ENCODE results near the gene MYO5A. TPM values are rescaled to one million over a fixed set of nuclear protein-coding genes. Genes with fewer than 3 reads are reported as not detected.

The MYO5A gene
- total RNA-seq, 1 experiment from 2014 or later = 61.1 TPM

DNA sequence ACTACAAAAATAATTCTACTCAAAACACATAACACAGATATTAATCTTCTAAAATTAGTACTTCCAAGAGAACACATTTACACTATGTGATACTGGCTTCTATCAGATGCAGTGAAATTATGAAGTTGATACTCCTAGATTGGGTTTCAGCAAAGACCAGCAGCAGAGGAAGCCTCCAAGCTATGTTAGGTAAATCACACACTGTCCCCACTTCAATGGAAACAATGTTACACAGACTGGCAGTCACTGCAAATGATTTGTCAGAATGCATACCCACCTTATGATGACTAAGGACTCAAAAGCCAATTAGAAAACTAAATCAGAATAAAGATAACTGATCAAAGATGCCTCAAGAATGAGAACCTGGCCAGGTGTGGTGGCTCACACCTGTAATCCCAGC lies 143.0 kb downstream of the MYO5A start:
- H3K4me3 ChIP-seq (ENCODE audit: low read depth in 2 of 2, low read length in 2 of 2) = no peak overlapping the region
- ChIA-PET CTCF (no interaction called here), POLR2A (interaction anchor here (0.6 kb wide), 1 partner anchor 334 kb away, joined by 11 read pairs; no protein-coding TSS in a partner anchor)
- peaks cover 4% of the 10 kb centered on the region; the same call in 1 of the 2 replicates for H3K36me3 ChIP-seq (ENCODE audit: control insufficient read depth, insufficient read depth, low read length)
- no peak overlapping the region for H3K27ac ChIP-seq (ENCODE audit: low read length)
- H3K4me1 ChIP-seq (ENCODE audit: control insufficient read depth, insufficient read depth, low read length) = no peaks in the 10 kb centered on the region
- DNase-seq (ENCODE audit: low read depth, low spot score) = no peak
- no peaks in the 10 kb centered on the region for H3K9me3 ChIP-seq (ENCODE audit: control insufficient read depth, insufficient read depth, low read depth, low read length)
- BruUV-seq (replicated peaks) = no TSS peak
- intact Hi-C loops (cut with micrococcal nuclease; ENCODE audit: unreplicated experiment) (no loop called here), in situ Hi-C loops (cut with HindIII; ENCODE audit: low pct_unique_long_range_greater_than_20kb, low sequenced_read_pairs) (no loop called here)
- H3K27me3 ChIP-seq (ENCODE audit: control insufficient read depth, insufficient read depth, low read length) = no peaks in the 10 kb centered on the region
- ATAC-seq = no peak
- TF ChIP-seq SIN3A (IDR thresholded peaks at IDR 0.05; ENCODE audit: borderline replicate concordance, insufficient read depth, low read depth, low read length) (no peak), TCF7L2 (IDR thresholded peaks at IDR 0.05; ENCODE audit: low read depth, low read length) (no peak), POLR2AphosphoS5 (IDR thresholded peaks at IDR 0.05; ENCODE audit: low read depth, low read length) (no peak)
- TF ChIP-seq, protein P1, sequence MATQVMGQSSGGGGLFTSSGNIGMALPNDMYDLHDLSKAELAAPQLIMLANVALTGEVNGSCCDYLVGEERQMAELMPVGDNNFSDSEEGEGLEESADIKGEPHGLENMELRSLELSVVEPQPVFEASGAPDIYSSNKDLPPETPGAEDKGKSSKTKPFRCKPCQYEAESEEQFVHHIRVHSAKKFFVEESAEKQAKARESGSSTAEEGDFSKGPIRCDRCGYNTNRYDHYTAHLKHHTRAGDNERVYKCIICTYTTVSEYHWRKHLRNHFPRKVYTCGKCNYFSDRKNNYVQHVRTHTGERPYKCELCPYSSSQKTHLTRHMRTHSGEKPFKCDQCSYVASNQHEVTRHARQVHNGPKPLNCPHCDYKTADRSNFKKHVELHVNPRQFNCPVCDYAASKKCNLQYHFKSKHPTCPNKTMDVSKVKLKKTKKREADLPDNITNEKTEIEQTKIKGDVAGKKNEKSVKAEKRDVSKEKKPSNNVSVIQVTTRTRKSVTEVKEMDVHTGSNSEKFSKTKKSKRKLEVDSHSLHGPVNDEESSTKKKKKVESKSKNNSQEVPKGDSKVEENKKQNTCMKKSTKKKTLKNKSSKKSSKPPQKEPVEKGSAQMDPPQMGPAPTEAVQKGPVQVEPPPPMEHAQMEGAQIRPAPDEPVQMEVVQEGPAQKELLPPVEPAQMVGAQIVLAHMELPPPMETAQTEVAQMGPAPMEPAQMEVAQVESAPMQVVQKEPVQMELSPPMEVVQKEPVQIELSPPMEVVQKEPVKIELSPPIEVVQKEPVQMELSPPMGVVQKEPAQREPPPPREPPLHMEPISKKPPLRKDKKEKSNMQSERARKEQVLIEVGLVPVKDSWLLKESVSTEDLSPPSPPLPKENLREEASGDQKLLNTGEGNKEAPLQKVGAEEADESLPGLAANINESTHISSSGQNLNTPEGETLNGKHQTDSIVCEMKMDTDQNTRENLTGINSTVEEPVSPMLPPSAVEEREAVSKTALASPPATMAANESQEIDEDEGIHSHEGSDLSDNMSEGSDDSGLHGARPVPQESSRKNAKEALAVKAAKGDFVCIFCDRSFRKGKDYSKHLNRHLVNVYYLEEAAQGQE (IDR thresholded peaks at IDR 0.05; ENCODE audit: insufficient read depth in 1 of 2, low read depth in 2 of 2, low read length in 1 of 2) = no peak
- TF ChIP-seq, protein P2, sequence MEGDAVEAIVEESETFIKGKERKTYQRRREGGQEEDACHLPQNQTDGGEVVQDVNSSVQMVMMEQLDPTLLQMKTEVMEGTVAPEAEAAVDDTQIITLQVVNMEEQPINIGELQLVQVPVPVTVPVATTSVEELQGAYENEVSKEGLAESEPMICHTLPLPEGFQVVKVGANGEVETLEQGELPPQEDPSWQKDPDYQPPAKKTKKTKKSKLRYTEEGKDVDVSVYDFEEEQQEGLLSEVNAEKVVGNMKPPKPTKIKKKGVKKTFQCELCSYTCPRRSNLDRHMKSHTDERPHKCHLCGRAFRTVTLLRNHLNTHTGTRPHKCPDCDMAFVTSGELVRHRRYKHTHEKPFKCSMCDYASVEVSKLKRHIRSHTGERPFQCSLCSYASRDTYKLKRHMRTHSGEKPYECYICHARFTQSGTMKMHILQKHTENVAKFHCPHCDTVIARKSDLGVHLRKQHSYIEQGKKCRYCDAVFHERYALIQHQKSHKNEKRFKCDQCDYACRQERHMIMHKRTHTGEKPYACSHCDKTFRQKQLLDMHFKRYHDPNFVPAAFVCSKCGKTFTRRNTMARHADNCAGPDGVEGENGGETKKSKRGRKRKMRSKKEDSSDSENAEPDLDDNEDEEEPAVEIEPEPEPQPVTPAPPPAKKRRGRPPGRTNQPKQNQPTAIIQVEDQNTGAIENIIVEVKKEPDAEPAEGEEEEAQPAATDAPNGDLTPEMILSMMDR (IDR thresholded peaks at IDR 0.05) = no peak

DNA sequence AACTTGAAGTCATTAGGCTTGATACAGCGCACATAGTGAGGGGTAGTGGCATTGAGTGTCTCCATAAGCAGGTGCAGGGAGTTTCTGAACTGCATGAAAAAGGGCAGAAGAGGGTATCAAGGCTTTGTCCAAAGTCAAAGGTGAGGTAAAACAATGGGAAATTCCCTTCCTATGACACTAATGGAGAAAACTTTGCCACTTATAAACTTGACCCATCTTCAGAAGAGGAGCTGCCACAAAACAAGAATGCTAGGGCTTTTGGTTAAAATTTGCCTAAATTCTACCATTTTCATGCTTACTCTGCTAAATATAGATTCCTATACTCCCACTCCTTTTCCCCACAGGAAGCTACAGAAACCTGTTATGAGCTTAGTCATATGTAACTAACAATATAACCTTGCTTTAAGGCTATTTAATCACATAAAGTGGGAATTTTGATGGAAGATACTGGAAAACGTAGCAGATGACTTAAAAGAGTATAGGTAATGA lies 145.5 kb downstream of the MYO5A start:
- Histone ChIP-seq H3K27ac (ENCODE audit: low read length) (no peak overlapping the region), H3K9me3 (ENCODE audit: control insufficient read depth, insufficient read depth, low read depth, low read length) (no peaks in the 10 kb centered on the region), H3K4me1 (ENCODE audit: control insufficient read depth, insufficient read depth, low read length) (no peaks in the 10 kb centered on the region), H3K4me3 (ENCODE audit: low read depth in 2 of 2, low read length in 2 of 2) (no peak overlapping the region), H3K36me3 (ENCODE audit: control insufficient read depth, insufficient read depth, low read length) (peaks cover 4% of the 10 kb centered on the region; the same call in 1 of the 2 replicates), H3K27me3 (ENCODE audit: control insufficient read depth, insufficient read depth, low read length) (no peaks in the 10 kb centered on the region)
- BruUV-seq (replicated peaks) = no TSS peak
- in situ Hi-C loops (cut with HindIII; ENCODE audit: low pct_unique_long_range_greater_than_20kb, low sequenced_read_pairs) = no loop called here
- ATAC-seq (no peak), DNase-seq (ENCODE audit: low read depth, low spot score) (no peak)
- intact Hi-C loops (cut with micrococcal nuclease; ENCODE audit: unreplicated experiment) = no loop called here
- TF ChIP-seq, protein P2 (IDR thresholded peaks at IDR 0.05) = no peak
- no peak for TF ChIP-seq TCF7L2 (IDR thresholded peaks at IDR 0.05; ENCODE audit: low read depth, low read length)
- TF ChIP-seq POLR2AphosphoS5 (IDR thresholded peaks at IDR 0.05; ENCODE audit: low read depth, low read length) = no peak
- TF ChIP-seq, protein P1 (IDR thresholded peaks at IDR 0.05; ENCODE audit: insufficient read depth in 1 of 2, low read depth in 2 of 2, low read length in 1 of 2) = no peak
- no peak for TF ChIP-seq SIN3A (IDR thresholded peaks at IDR 0.05; ENCODE audit: borderline replicate concordance, insufficient read depth, low read depth, low read length)
- ChIA-PET POLR2A (no interaction called here), CTCF (no interaction called here)
